Fibroblast of lung (primary cell): ENCODE results near the gene DZIP1L.

ENCODE experiments used
- CTCF ChIP-seq, 2 donors: IDR thresholded peaks in 1 of 2; conservative IDR thresholded peaks in 1 of 2; 1 replicate in 1 of 2; 2 replicates in 1 of 2; pipeline ENCODE4 v1.5.1; 2011 to 2012; ENCODE audit warnings: low read length in 2 of 2, control low read depth in 1 of 2, inconsistent platforms in 1 of 2, low read depth in 1 of 2, mild to moderate bottlenecking in 1 of 2
- EZH2 ChIP-seq: IDR thresholded peaks from 2 replicates; pipeline ENCODE4 v1.5.1; 2012; ENCODE audit warnings: low read length, control low read depth, mild to moderate bottlenecking; ENCODE audit errors: missing control alignments

DNA sequence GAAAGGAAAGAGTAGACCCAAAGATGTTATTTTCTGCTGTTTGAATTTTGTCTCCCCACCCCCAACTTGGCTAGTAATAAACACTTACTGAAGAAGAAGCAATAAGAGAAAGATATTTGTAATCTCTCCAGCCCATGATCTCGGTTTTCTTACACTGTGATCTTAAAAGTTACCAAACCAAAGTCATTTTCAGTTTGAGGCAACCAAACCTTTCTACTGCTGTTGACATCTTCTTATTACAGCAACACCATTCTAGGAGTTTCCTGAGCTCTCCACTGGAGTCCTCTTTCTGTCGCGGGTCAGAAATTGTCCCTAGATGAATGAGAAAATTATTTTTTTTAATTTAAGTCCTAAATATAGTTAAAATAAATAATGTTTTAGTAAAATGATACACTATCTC is 83.9 kb downstream of the DZIP1L start:
- TF ChIP-seq CTCF (conservative IDR thresholded peaks at IDR 0.05 in 1 of 2, IDR thresholded peaks at IDR 0.05 in 1 of 2; ENCODE audit: low read depth in 1 of 2, low read length in 2 of 2) (no peak), EZH2 (no peak)
